ENCODE data around the gene CYP26A1.

The CYP26A1 gene

DNA sequence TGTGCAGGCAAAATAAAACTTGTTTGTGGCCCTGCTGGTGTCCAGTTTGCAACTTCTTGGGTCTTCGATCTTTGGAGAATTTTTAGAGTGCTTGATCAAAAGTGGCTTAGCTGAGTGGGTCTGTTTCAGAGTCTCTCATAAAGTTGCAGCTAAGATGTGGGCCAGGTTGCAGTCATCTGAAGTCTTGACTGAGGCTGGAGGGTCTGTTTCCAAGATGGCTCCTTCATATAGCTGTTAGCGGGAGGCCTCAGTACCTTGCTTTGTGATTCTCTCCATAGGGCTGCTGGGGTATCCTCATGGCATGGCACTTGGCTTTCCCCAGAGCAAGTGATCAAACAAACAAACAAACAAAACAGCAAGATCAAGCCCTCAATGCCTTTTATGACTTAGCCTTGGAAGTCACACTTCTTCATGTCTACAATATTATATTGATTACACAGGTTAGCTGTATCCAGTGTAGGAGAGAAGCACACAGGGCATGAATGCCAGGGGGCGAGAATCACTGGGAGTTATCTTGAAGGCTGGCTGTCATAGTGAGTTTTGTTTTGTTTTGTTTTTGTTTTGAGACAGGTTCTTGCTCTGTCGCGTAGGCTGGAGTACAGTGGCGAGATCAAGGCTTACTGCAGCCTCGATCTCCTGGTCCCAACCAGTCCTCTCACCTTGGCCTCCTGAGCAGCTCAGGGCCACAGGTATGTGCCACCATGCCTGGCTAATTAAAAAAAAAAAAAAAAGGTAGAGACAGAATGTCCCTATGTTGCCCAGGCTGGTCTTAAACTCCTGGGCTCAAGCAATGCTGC is 10.2 kb downstream of the CYP26A1 start:
- TF ChIP-seq SUZ12 (IDR thresholded peaks at IDR 0.05; ENCODE audit: extremely low read depth, insufficient read depth, insufficient read length), result no peak
- TF ChIP-seq ZNF274 (IDR thresholded peaks at IDR 0.05; ENCODE audit: low read depth, low read length), result no peak
- no peak for TF ChIP-seq YY1 (IDR thresholded peaks at IDR 0.05; ENCODE audit: insufficient read depth, insufficient read length)
- Histone ChIP-seq H3K9me3 (ENCODE audit: insufficient read depth, low read length) (no peaks in the 10 kb centered on the region), H3K27me3 (ENCODE audit: insufficient read depth, insufficient read length) (peaks cover 31% of the 10 kb centered on the region), H3K36me3 (ENCODE audit: insufficient read depth, insufficient read length, low read length) (no peaks in the 10 kb centered on the region), H3K4me3 (ENCODE audit: insufficient read length, low read depth) (no peak overlapping the region), H3K9ac (ENCODE audit: insufficient read length, low read depth) (no peak overlapping the region), H3K4me1 (ENCODE audit: insufficient read depth, insufficient read length) (no peaks in the 10 kb centered on the region)
- DNase-seq (ENCODE audit: low read depth, low spot score), result no peak

DNA sequence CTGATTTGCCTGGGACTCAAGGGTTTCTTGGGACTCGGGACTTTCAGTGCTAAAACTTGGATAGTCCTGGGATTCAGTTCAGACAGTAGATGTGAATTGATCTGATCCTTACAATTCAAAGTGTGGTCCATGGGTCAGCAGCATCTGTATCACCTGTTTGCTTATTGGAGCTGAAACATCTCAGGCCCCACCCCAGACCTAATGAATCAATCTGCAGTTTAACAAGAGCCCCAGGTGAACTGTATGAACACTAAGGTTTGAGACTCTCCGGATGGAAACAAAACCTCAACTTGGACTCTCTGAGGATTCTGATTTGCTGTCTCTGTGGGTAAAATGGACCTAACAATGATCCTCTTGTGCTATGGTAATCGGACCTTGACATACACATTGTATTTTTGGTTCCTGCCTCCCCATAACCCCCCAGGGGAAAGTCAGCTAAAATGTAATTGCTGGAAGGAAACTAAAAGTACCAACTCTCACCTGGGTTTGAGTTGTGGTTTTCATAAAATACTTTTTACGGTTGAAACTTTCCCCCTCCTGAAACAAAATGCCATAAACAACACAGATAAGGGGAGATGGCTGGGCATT is 11.7 kb downstream of the CYP26A1 start:
- Histone ChIP-seq H3K4me1 (ENCODE audit: insufficient read depth, insufficient read length) (no peaks in the 10 kb centered on the region), H3K9ac (ENCODE audit: insufficient read length, low read depth) (no peak overlapping the region), H3K9me3 (ENCODE audit: insufficient read depth, low read length) (no peaks in the 10 kb centered on the region), H3K4me3 (ENCODE audit: insufficient read length, low read depth) (no peak overlapping the region), H3K27me3 (ENCODE audit: insufficient read depth, insufficient read length) (peaks cover 20% of the 10 kb centered on the region), H3K36me3 (ENCODE audit: insufficient read depth, insufficient read length, low read length) (no peaks in the 10 kb centered on the region)
- no peak for DNase-seq (ENCODE audit: low read depth, low spot score)
- TF ChIP-seq YY1 (IDR thresholded peaks at IDR 0.05; ENCODE audit: insufficient read depth, insufficient read length) (no peak), ZNF274 (IDR thresholded peaks at IDR 0.05; ENCODE audit: low read depth, low read length) (no peak), SUZ12 (IDR thresholded peaks at IDR 0.05; ENCODE audit: extremely low read depth, insufficient read depth, insufficient read length) (no peak)

DNA sequence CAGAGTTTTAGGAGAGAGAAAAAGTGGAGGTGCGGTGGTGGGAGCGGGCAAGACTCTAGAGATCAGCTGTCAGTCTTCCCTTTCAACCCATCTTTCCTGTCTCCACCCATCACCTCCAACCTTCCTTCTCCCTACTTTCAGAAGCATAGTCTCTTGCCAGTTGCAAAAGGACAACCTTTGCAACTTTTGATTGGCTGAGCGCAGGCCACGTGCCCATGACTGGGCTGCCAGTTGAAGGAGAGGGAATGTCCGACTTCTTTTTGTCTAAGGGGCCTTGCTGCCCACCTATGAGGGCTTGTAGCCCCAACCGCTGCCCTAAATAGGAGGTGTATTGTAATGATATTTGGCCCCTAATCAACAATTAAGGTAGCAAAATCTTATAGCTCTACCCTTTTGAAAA is 12.6 kb downstream of the CYP26A1 start:
- Histone ChIP-seq H3K9me3 (ENCODE audit: insufficient read depth, low read length) (no peaks in the 10 kb centered on the region), H3K4me1 (ENCODE audit: insufficient read depth, insufficient read length) (no peaks in the 10 kb centered on the region), H3K36me3 (ENCODE audit: insufficient read depth, insufficient read length, low read length) (no peaks in the 10 kb centered on the region), H3K27me3 (ENCODE audit: insufficient read depth, insufficient read length) (peaks cover 13% of the 10 kb centered on the region), H3K4me3 (ENCODE audit: insufficient read length, low read depth) (no peak overlapping the region), H3K9ac (ENCODE audit: insufficient read length, low read depth) (no peak overlapping the region)
- no peak for TF ChIP-seq SUZ12 (IDR thresholded peaks at IDR 0.05; ENCODE audit: extremely low read depth, insufficient read depth, insufficient read length)
- no peak for TF ChIP-seq YY1 (IDR thresholded peaks at IDR 0.05; ENCODE audit: insufficient read depth, insufficient read length)
- TF ChIP-seq ZNF274 (IDR thresholded peaks at IDR 0.05; ENCODE audit: low read depth, low read length), result no peak
- DNase-seq (ENCODE audit: low read depth, low spot score), result no peak

GRCh38 chr10:93087846-93088245 is 14.2 kb downstream of the CYP26A1 start:
- Histone ChIP-seq H3K27me3 (ENCODE audit: insufficient read depth, insufficient read length) (peaks cover 5% of the 10 kb centered on the region), H3K4me3 (ENCODE audit: insufficient read length, low read depth) (no peak overlapping the region), H3K9me3 (ENCODE audit: insufficient read depth, low read length) (no peaks in the 10 kb centered on the region), H3K4me1 (ENCODE audit: insufficient read depth, insufficient read length) (no peaks in the 10 kb centered on the region), H3K9ac (ENCODE audit: insufficient read length, low read depth) (no peak overlapping the region), H3K36me3 (ENCODE audit: insufficient read depth, insufficient read length, low read length) (no peaks in the 10 kb centered on the region)
- TF ChIP-seq SUZ12 (IDR thresholded peaks at IDR 0.05; ENCODE audit: extremely low read depth, insufficient read depth, insufficient read length) (no peak), YY1 (IDR thresholded peaks at IDR 0.05; ENCODE audit: insufficient read depth, insufficient read length) (no peak), ZNF274 (IDR thresholded peaks at IDR 0.05; ENCODE audit: low read depth, low read length) (no peak)
- no peak for DNase-seq (ENCODE audit: low read depth, low spot score)

DNA sequence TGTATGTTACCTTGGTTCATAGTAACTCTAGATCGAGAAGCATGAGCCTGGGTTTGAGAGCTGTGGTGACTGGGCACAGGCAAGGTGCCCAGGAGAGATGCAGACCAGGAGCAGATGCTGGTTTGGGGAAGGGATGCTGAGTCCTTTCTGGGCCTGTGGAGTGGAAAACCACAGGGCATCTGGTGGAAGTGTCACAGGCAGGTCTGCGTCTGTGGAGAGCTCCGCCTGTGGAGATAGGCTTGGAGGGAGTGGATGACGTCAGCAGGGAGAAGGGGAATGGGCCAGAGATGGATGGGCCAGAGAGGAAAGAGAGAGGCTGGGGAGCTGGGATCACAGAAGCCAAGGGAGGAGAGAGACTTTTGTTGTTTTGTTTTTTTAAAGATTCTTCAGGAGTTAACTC is 14.8 kb downstream of the CYP26A1 start:
- Histone ChIP-seq H3K9ac (ENCODE audit: insufficient read length, low read depth) (no peak overlapping the region), H3K4me1 (ENCODE audit: insufficient read depth, insufficient read length) (no peaks in the 10 kb centered on the region), H3K4me3 (ENCODE audit: insufficient read length, low read depth) (no peak overlapping the region), H3K36me3 (ENCODE audit: insufficient read depth, insufficient read length, low read length) (no peaks in the 10 kb centered on the region), H3K9me3 (ENCODE audit: insufficient read depth, low read length) (no peaks in the 10 kb centered on the region), H3K27me3 (ENCODE audit: insufficient read depth, insufficient read length) (peaks cover 2% of the 10 kb centered on the region)
- TF ChIP-seq ZNF274 (IDR thresholded peaks at IDR 0.05; ENCODE audit: low read depth, low read length) (no peak), SUZ12 (IDR thresholded peaks at IDR 0.05; ENCODE audit: extremely low read depth, insufficient read depth, insufficient read length) (no peak), YY1 (IDR thresholded peaks at IDR 0.05; ENCODE audit: insufficient read depth, insufficient read length) (no peak)
- no peak for DNase-seq (ENCODE audit: low read depth, low spot score)

DNA sequence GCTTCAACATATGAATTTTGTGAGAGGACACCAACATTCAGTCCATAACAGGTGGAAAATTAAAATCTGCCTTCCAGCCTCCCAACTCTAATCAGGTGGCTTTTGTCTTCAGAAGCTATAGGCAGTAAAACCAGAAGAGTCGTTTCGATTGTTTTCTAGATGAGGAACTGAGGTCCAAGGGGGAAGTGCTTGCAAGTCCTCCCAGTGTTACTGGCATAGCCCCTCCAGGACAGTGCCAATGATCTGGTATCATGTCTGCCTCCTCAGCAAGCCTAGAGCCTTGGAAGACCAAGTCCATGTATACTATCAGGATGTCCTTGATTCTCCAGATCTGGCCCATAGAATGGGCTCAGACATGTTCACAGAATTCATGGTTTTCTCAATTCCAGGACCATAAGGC is 16.9 kb downstream of the CYP26A1 start:
- TF ChIP-seq YY1 (IDR thresholded peaks at IDR 0.05; ENCODE audit: insufficient read depth, insufficient read length), result no peak
- no peak for TF ChIP-seq ZNF274 (IDR thresholded peaks at IDR 0.05; ENCODE audit: low read depth, low read length)
- TF ChIP-seq SUZ12 (IDR thresholded peaks at IDR 0.05; ENCODE audit: extremely low read depth, insufficient read depth, insufficient read length), result no peak
- no peak for DNase-seq (ENCODE audit: low read depth, low spot score)
- no peak overlapping the region for H3K9ac ChIP-seq (ENCODE audit: insufficient read length, low read depth)
- no peak overlapping the region for H3K4me3 ChIP-seq (ENCODE audit: insufficient read length, low read depth)
- no peaks in the 10 kb centered on the region for H3K36me3 ChIP-seq (ENCODE audit: insufficient read depth, insufficient read length, low read length)
- no peaks in the 10 kb centered on the region for H3K9me3 ChIP-seq (ENCODE audit: insufficient read depth, low read length)
- H3K4me1 ChIP-seq (ENCODE audit: insufficient read depth, insufficient read length), result no peaks in the 10 kb centered on the region
- H3K27me3 ChIP-seq (ENCODE audit: insufficient read depth, insufficient read length), result no peaks in the 10 kb centered on the region

DNA sequence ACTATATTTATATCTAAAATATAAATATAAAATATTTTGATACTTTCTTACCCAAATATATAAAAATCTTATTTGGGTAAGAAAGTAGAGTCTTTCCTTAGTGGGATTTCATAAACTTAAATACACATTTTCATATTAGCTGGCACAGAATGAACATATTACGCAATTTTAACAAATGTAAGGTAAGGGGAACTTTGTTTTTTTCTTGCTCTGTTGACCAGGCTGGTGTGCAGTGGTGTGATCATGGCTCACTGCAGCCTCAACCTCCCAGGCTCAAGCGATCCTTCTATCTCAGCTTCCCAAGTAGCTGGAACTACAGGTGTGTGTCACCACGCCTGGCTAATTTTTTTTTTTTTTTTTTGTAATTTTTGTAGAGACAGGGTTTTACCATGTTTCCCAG is 18.3 kb downstream of the CYP26A1 start:
- Histone ChIP-seq H3K9me3 (ENCODE audit: insufficient read depth, low read length) (no peaks in the 10 kb centered on the region), H3K36me3 (ENCODE audit: insufficient read depth, insufficient read length, low read length) (no peaks in the 10 kb centered on the region), H3K4me1 (ENCODE audit: insufficient read depth, insufficient read length) (no peaks in the 10 kb centered on the region), H3K4me3 (ENCODE audit: insufficient read length, low read depth) (no peak overlapping the region), H3K27me3 (ENCODE audit: insufficient read depth, insufficient read length) (no peaks in the 10 kb centered on the region), H3K9ac (ENCODE audit: insufficient read length, low read depth) (no peak overlapping the region)
- no peak for TF ChIP-seq SUZ12 (IDR thresholded peaks at IDR 0.05; ENCODE audit: extremely low read depth, insufficient read depth, insufficient read length)
- TF ChIP-seq ZNF274 (IDR thresholded peaks at IDR 0.05; ENCODE audit: low read depth, low read length), result no peak
- TF ChIP-seq YY1 (IDR thresholded peaks at IDR 0.05; ENCODE audit: insufficient read depth, insufficient read length), result no peak
- DNase-seq (ENCODE audit: low read depth, low spot score), result no peak
